GM18873 (cell line): ENCODE data around the gene UGT3A2.

Experiments
- ATAC-seq: cut with Tn5 transposase; IDR thresholded peaks from one replicate; pipeline ENCODE4 v1.9.1; 2021; ENCODE audit warnings: mild to moderate bottlenecking, moderate library complexity, moderate number of reproducible peaks; ENCODE audit not compliant: unreplicated experiment, low FRiP score

UGT3A2 gene

DNA sequence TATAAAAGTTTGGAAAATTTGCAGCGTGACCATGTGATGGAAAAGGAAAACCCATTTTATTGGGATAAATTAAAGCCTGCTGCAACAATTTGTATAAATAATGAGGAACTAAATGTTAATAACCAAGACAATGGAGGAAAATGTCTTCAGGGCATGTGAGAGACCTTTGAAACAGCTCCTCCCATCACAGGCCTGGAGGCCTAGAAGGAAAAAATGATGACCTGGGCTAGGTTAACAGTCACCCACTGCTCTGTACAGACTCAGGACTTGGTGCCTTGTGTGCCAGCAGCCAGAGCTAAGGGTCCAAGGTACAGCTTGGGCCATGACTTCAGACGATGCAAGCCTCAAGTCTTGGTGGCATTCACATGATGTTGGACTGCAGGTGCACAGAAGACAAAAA lies 53.5 kb downstream of the UGT3A2 start:
- no peak for ATAC-seq

DNA sequence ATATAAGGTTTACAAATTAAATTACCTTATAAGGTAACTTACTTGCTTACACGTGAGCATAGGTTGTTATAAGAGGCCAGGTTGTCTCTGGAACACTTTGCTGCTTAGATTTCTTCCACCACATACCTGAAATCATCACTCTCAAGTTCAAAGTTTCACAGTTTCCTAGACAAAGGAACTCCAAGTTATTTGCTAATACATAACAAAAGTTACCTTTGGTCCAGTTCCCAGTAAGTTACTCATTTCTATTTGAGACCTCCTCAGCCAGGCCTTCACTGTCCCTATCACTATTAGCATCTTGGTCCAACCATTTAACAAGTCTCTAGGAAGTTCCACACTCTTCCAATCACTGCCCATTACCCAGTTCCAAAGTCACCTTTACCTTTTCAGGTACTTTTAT lies 57.0 kb downstream of the UGT3A2 start:
- no peak for ATAC-seq

DNA sequence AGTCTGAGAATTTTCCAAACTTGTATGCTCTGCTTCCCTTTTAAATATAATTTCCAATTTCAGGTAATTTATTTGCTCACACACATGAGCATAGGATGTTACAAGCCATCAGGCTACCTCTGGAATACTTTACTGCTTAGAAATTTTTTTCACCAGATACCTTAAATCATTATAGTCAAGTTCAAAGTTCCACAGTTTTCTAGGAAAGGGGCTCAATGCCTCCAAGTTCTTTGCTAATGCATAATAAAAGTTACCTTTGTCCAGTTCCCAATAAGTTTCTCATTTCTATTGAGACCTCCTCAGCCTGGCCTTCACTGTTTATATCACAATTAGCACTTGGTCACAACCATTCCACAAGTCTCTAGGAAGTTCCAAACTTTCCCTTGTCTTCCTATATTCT lies 59.3 kb downstream of the UGT3A2 start:
- no peak for ATAC-seq

DNA sequence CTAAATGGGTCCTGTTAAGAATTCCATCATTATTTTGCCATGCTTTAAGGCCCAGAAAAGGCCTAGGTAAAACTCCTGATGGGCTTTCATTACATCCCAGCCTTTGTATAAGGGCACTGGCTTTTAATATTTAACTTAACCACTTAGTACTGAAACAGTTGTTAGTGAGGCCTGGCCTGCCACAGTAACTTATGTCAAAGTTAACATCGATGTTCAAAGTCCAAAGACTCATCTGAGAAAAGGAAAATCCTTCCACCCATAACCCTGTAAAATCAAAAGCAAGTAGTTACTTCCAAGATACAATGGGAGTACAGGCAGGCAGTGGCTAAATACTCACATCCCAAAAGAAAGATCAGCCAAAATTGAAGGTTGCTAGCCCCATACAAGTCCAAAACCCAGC lies 60.5 kb downstream of the UGT3A2 start:
- ATAC-seq: no peak

DNA sequence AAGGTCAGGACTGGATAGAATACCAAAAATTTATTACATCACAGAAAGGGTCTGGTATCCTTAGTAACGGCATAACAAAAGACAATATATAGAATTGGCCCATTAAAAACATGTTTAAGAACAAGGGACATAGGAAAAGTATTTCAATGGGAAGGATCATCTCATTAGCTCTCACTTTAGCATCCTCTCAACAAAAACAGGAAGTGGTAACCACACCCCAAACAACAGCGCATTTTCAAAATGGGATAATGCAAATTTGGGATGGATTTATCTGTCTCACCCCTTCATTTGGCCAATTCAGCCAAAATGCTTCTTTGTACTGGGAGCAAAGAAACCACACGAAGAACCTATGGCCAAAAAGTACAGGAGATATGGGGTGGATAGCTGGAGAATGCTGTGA lies 65.7 kb downstream of the UGT3A2 start:
- no peak for ATAC-seq

DNA sequence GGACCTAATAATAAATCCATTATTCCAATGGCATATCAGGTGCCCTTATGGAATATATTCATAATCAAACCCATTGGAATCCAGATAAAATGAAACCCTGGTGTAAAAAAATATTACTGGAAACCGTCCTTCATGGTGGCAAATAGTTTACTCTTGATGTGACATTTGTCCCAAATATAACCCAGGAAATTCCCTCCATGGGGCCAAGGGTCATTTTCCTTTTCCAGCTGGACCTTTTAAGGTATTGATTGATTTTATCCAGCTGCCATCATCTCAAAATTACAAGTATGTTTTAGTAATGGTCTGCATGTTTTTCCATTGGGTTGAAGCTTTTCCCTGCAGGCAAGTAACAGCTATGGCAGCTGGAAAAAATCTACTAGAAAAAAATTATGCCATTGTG lies 67.1 kb downstream of the UGT3A2 start:
- ATAC-seq: no peak

DNA sequence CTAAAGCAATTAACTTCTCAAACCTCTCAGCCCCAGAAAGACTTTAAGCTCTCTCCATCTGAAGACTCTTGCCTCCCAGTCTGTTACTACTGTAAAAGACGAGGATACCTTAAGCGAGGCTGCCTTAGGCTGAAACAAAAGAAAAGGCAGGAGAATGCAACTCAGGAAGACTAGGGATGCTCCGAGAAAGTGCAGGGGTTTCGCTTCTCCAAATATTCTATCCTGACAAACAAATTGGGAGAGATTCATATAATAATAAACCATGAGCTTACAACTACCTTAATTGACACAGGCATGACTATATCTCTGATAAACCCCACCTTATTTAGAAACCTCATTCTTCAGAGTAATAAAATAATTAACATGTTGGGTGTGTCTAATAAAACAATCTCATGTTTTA lies 70.6 kb downstream of the UGT3A2 start:
- no peak for ATAC-seq

DNA sequence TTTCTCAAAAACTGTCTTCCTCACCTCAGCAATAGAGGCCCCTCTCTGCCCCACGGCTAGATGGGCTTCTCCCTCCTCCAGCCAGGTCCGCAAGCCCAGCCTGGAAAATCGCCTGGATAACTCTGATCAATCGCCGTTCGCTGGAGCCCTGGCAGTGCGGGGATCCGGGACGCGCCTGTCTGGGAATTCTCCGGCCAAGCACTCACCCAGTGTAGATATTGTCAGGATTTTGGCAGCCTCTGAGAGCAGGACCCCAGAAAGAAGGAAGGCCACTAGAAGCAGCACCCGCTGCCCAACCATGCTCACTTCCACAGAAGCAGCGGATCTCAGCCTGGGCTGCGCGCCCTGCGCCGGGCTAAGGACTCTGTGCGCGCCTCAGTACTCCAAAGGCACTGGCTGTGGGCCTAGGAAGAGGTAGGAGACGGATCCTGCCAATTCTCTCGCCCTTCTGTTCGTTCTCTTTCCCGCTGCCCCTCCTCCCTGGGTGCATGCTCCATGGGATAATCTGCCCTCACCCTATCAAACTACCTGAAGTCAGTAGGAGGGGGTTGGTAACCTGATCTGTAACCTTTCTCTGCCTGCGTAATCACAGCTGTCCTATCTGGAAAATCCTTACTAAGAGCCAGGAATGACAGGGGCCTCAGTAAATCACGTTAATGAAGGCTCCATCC lies 75.6 kb downstream of the UGT3A2 start, which contains the start of gene UGT3A1:
TSS of gene UGT3A1 (minus strand) at position 450 of the 671 bp plus-strand sequence. CDS start at position 300, 150 bp downstream.
- no peak for ATAC-seq

DNA sequence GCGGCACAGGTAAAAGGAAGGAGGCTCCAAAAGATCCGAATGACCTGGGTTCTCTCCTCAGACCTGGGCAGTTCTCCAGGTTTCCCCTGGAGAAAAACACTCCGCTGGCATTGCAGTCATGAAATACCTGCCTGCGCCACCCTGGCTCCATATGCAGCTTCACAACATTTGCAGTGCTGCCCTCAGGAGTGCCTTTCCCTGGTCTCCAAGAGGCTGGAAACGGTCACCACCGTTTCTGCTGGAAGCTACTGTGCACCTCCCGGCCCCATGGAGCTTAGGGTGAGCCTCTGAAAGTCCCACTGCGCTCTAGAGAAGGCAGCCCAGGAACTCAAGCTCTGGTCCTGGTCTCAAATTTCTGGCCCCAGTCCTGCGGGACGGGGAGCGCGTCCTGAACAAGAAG lies 76.2 kb downstream of the UGT3A2 start:
- ATAC-seq: no peak

DNA sequence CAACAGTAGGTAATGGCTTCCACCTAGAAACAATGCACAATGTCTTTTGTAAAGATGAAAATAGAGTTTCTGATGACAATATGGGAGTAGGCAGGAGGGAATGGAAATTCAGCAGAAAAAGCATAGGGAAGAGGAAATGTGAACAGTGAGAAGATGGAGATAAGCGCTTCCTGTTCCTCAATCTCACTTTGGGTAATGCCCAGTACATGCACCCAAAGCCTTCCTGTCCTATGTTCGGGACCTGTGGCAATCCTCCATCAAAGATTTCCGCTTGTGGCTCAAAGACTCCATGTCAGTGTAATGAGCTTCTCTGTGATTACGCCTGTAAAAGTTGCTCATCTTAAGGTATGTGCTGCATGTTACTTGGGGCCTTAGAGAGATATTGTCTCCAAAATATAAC lies 78.2 kb downstream of the UGT3A2 start:
- no peak for ATAC-seq

DNA sequence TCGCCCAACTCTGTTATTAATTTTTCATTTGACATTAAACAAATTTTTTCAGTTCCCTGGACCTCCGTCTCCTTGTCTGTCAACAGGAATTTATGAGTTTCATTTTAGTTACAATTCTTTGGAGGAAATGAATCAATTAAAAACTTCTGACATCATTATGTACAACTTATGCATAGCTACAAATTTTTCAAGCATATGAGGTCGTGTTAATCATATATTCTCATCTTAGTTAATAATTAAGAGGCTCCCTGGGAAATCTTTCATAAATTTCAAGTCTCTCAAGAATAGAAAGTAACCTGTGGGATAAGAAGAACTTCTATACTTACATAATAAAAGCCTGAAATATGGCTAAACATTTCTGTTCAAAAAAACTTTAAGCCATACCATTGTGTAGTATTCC lies 78.9 kb downstream of the UGT3A2 start:
- ATAC-seq: no peak
